Activated CD4-positive, alpha-beta T cell treated with anti-CD3 and anti-CD28 coated beads for 1 hour (primary cell): ENCODE data around the gene SEL1L.
"Not testable (repeated sequence)": the region's sequence is repeated elsewhere in the genome, so short reads cannot be mapped to it uniquely, and the experiment has no call there.

Experiments
- DNase-seq: peaks from one replicate; pipeline ENCODE4 v3.0.0-alpha.2; 2020

SEL1L gene

GRCh38 chr14:81446279-81447007 is 87.2 kb downstream of the SEL1L start:
- DNase-seq = no peak

- DNase-seq = no peak
These were observed 92.0 kb downstream of the SEL1L start for GRCh38 chr14:81441626-81442134.

GRCh38 chr14:81440041-81440440 is 93.6 kb downstream of the SEL1L start:
- DNase-seq = no peak

GRCh38 chr14:81437244-81437643 is 96.4 kb downstream of the SEL1L start:
- DNase-seq = no peak

GRCh38 chr14:81436296-81437138 is 97.1 kb downstream of the SEL1L start:
- DNase-seq = no peak

GRCh38 chr14:81435391-81436295 is 98.0 kb downstream of the SEL1L start:
- DNase-seq = no peak

- no peak for DNase-seq
These were observed 98.6 kb downstream of the SEL1L start for GRCh38 chr14:81435048-81435390.

GRCh38 chr14:81434230-81434629 is 99.4 kb downstream of the SEL1L start:
- no peak for DNase-seq

- no peak for DNase-seq
These were observed 100.3 kb downstream of the SEL1L start for GRCh38 chr14:81433378-81433777.

- DNase-seq = no peak
These were observed 101.4 kb downstream of the SEL1L start for GRCh38 chr14:81432219-81432661.

GRCh38 chr14:81430235-81430634 is 103.4 kb downstream of the SEL1L start:
- no peak for DNase-seq

GRCh38 chr14:81429749-81430148 is 103.9 kb downstream of the SEL1L start:
- DNase-seq = not testable (repeated sequence)

- DNase-seq = no peak
These were observed 104.6 kb downstream of the SEL1L start for GRCh38 chr14:81429028-81429427.

- no peak for DNase-seq
These were observed 106.2 kb downstream of the SEL1L start for GRCh38 chr14:81427348-81428058.

- no peak for DNase-seq
These were observed 110.1 kb downstream of the SEL1L start for GRCh38 chr14:81423504-81423903.
